ENCODE data around the gene HOXD12.

Gene HOXD12

GRCh38 chr2:176080540-176081375 is 18.8 kb upstream of the HOXD12 start:
- H3K4me3 ChIP-seq (ENCODE audit: low read depth, low read length) = peak overlapping the region; percentile 17
- DNase-seq (ENCODE audit: low read depth) = no peak

GRCh38 chr2:176081376-176081836 is 18.2 kb upstream of the HOXD12 start:
- no peak for DNase-seq (ENCODE audit: low read depth)
- H3K4me3 ChIP-seq (ENCODE audit: low read depth, low read length) = no peak overlapping the region

GRCh38 chr2:176081837-176082524 is 17.6 kb upstream of the HOXD12 start:
- DNase-seq (ENCODE audit: low read depth) = no peak
- no peak overlapping the region for H3K4me3 ChIP-seq (ENCODE audit: low read depth, low read length)

GRCh38 chr2:176082525-176082823 is 17.1 kb upstream of the HOXD12 start:
- H3K4me3 ChIP-seq (ENCODE audit: low read depth, low read length) = no peak overlapping the region
- DNase-seq (ENCODE audit: low read depth) = no peak

- DNase-seq (ENCODE audit: low read depth) = no peak
- no peak overlapping the region for H3K4me3 ChIP-seq (ENCODE audit: low read depth, low read length)
Measured at GRCh38 chr2:176082824-176083751, 16.5 kb upstream of the HOXD12 start.

GRCh38 chr2:176083796-176084261 is 15.8 kb upstream of the HOXD12 start, which contains the start of gene EVX2:
Gene EVX2, minus strand, starts transcription at chr2:176083962. Its CDS starts 186 bp downstream, at chr2:176083776.
- no peak for DNase-seq (ENCODE audit: low read depth)
- H3K4me3 ChIP-seq (ENCODE audit: low read depth, low read length) = no peak within 1 kb of the TSS

GRCh38 chr2:176084611-176085119 is 14.9 kb upstream of the HOXD12 start:
- DNase-seq (ENCODE audit: low read depth) = no peak
- H3K4me3 ChIP-seq (ENCODE audit: low read depth, low read length) = no peak overlapping the region

GRCh38 chr2:176085120-176085788 is 14.3 kb upstream of the HOXD12 start:
- no peak for DNase-seq (ENCODE audit: low read depth)
- no peak overlapping the region for H3K4me3 ChIP-seq (ENCODE audit: low read depth, low read length)

- DNase-seq (ENCODE audit: low read depth) = no peak
- H3K4me3 ChIP-seq (ENCODE audit: low read depth, low read length) = no peak overlapping the region
Measured at GRCh38 chr2:176085861-176086771, 13.5 kb upstream of the HOXD12 start.

GRCh38 chr2:176087330-176088047 is 12.1 kb upstream of the HOXD12 start:
- no peak for DNase-seq (ENCODE audit: low read depth)
- H3K4me3 ChIP-seq (ENCODE audit: low read depth, low read length) = peak overlapping the region; percentile 37

- DNase-seq (ENCODE audit: low read depth) = no peak
Measured at GRCh38 chr2:176088048-176088936, 11.3 kb upstream of the HOXD12 start.

GRCh38 chr2:176088937-176089842 is 10.4 kb upstream of the HOXD12 start:
- no peak overlapping the region for H3K4me3 ChIP-seq (ENCODE audit: low read depth, low read length)
- DNase-seq (ENCODE audit: low read depth) = no peak

More at GRCh38 chr2:176088048-176088936, 11.3 kb upstream of the HOXD12 start:
- H3K4me3 ChIP-seq (ENCODE audit: low read depth, low read length) = peak overlapping the region; percentile 37

GRCh38 chr2:176089843-176090395 is 9.7 kb upstream of the HOXD12 start:
- H3K4me3 ChIP-seq (ENCODE audit: low read depth, low read length) = no peak overlapping the region
- DNase-seq (ENCODE audit: low read depth) = no peak

GRCh38 chr2:176090862-176091261 is 8.7 kb upstream of the HOXD12 start:
- DNase-seq (ENCODE audit: low read depth) = no peak
- no peak overlapping the region for H3K4me3 ChIP-seq (ENCODE audit: low read depth, low read length)
